HepG2 (cell line): Measurements from ENCODE around the gene RASSF8. TPM values are rescaled to one million over a fixed set of nuclear protein-coding genes. Genes with fewer than 3 reads are reported as not detected.
A peak's percentile ranks its signal among the peaks of the same experiment; 100 is the strongest.

Source experiments
- ATAC-seq: fragments of 200-7000 bp; cut with Tn5 transposase; 3 replicates; pipeline ENCODE4 v1.9.1; 2020; ENCODE audit warnings: mild to moderate bottlenecking, moderate library complexity
- BruUV-seq: library from RNA; stranded (reverse); fragments of 400-500 nt; replicated peaks from 2 replicates; lab custom pipeline; 2021; lab: Mats Ljungman, UMichigan
- CTCF ChIA-PET: fragments of 300-600 bp; formaldehyde crosslinking; extraction: SDS; loops from one replicate; lab custom pipeline; 2021; ENCODE audit warnings: low total read pairs, inconsistent platforms, low intra/inter-chr PET ratio; lab: Yijun Ruan, JAX
- POLR2A ChIA-PET: fragments of 350-600 bp; sonication (Branson Sonifier 250); formaldehyde crosslinking; loops from one replicate; lab custom pipeline; 2020; ENCODE audit warnings: antibody characterized with exemption, inconsistent platforms; lab: Yijun Ruan, JAX
- DNase-seq: peaks from one replicate; pipeline ENCODE4 v3.0.0-alpha.2; 2015; ENCODE audit warnings: low spot score
- FAIRE-seq: peaks from 3 replicates; lab custom pipeline; 2011; peaks lifted over from hg19 to GRCh38; lab: Jason Lieb, UNC
- H2AFZ ChIP-seq: one replicate; pipeline ENCODE4 v1.6.1; 2011; ENCODE audit warnings: low read length, inconsistent platforms
- H3K27ac ChIP-seq: fragments of 300-600 bp; 3 replicates; pipeline ENCODE4 v1.8.0; 2011; ENCODE audit warnings: mixed run types, mild to moderate bottlenecking, mixed read lengths, low read length, inconsistent platforms; ENCODE audit not compliant: insufficient read depth; ENCODE audit errors: extremely low read length
- H3K27me3 ChIP-seq, 2 experiments: fragments of 200-600 bp in 1 of 2; 2 replicates in 1 of 2; 3 replicates in 1 of 2; pipeline versions ENCODE4 v1.6.0 to v1.8.0; 2011; ENCODE audit warnings: low read length in 2 of 2, mild to moderate bottlenecking in 2 of 2, moderate library complexity in 2 of 2, inconsistent platforms in 1 of 2; ENCODE audit not compliant: insufficient read depth in 2 of 2, control insufficient read depth in 1 of 2
- H3K36me3 ChIP-seq, 2 experiments: fragments of 200-600 bp in 1 of 2; replicated peaks in 1 of 2; 2 replicates in 1 of 2; 3 replicates in 1 of 2; pipeline versions ENCODE4 v1.5.1 to v1.8.0; 2011; ENCODE audit warnings: low read length in 2 of 2, inconsistent platforms in 1 of 2; ENCODE audit not compliant: insufficient read depth in 2 of 2, control insufficient read depth in 1 of 2
- H3K4me1 ChIP-seq: 2 replicates; pipeline ENCODE4 v1.5.1; 2012; ENCODE audit warnings: low read length, inconsistent platforms; ENCODE audit not compliant: insufficient read depth
- H3K4me2 ChIP-seq: 2 replicates; pipeline ENCODE4 v1.6.0; 2011; ENCODE audit warnings: low read depth, low read length, inconsistent platforms
- H3K4me3 ChIP-seq, 3 experiments: fragments of 200-600 bp in 1 of 3; sonication (generic), shearing (Covaris generic) in 1 of 3; replicated peaks in 1 of 3; 2 replicates each; pipeline ENCODE4 v1.5.1; 2011 to 2016; ENCODE audit warnings: low read length in 3 of 3, inconsistent platforms in 2 of 3, low read depth in 2 of 3, mild to moderate bottlenecking in 2 of 3, control low read depth in 1 of 3, mixed read lengths in 1 of 3; ENCODE audit not compliant: insufficient read depth in 1 of 3
- H3K79me2 ChIP-seq: one replicate; pipeline ENCODE4 v1.6.1; 2011; ENCODE audit warnings: low read length, inconsistent platforms; ENCODE audit not compliant: insufficient read depth
- H3K9ac ChIP-seq: 2 replicates; pipeline ENCODE4 v1.6.0; 2011; ENCODE audit warnings: mild to moderate bottlenecking, low read depth, low read length, inconsistent platforms; ENCODE audit not compliant: insufficient read depth
- H3K9me3 ChIP-seq: 2 replicates; pipeline ENCODE4 v1.5.1; 2012; ENCODE audit warnings: mild to moderate bottlenecking, low read length
- H4K20me1 ChIP-seq: 2 replicates; pipeline ENCODE4 v1.6.0; 2011; ENCODE audit warnings: inconsistent platforms, mild to moderate bottlenecking, low read length, moderate library complexity; ENCODE audit not compliant: insufficient read depth
- HOXA3 ChIP-seq: sonication (generic); formaldehyde crosslinking; IDR thresholded peaks from 2 replicates; pipeline ENCODE4 v1.5.0; 2020; ENCODE audit warnings: missing genetic modification reagents
- KAT7 ChIP-seq: IDR thresholded peaks from 2 replicates; pipeline ENCODE4 v1.6.1; 2018; ENCODE audit warnings: borderline replicate concordance, missing compliant biosample characterization
- MAFF ChIP-seq: IDR thresholded peaks from 2 replicates; pipeline ENCODE4 v1.6.1; 2011; ENCODE audit warnings: low read depth, low read length, improper control_type of control experiment
- MAFK ChIP-seq, 2 experiments: IDR thresholded peaks in 1 of 2; conservative IDR thresholded peaks in 1 of 2; 2 replicates each; pipeline ENCODE4 v1.6.1; 2011; ENCODE audit warnings: improper control_type of control experiment in 2 of 2, low read length in 2 of 2
- NFATC3 ChIP-seq: sonication (generic); formaldehyde crosslinking; IDR thresholded peaks from 2 replicates; pipeline ENCODE4 v1.5.1; 2020; ENCODE audit warnings: mild to moderate bottlenecking, missing genetic modification reagents
- SRF ChIP-seq: IDR thresholded peaks from 2 replicates; pipeline ENCODE4 v1.6.1; 2011; ENCODE audit warnings: mild to moderate bottlenecking, low read depth, low read length, moderate library complexity
- THAP8 ChIP-seq: sonication (generic); formaldehyde crosslinking; IDR thresholded peaks from 2 replicates; pipeline ENCODE4 v1.5.1; 2020; ENCODE audit warnings: missing genetic modification reagents, mild to moderate bottlenecking, borderline replicate concordance
- ZNF276 ChIP-seq: sonication (generic); formaldehyde crosslinking; IDR thresholded peaks from 2 replicates; pipeline ENCODE4 v1.4.0; 2020; ENCODE audit warnings: mild to moderate bottlenecking, low read depth, missing genetic modification reagents
- WGBS: methylation state at CpG from one replicate; pipeline ENCODE4 v1.1.6; 2017; ENCODE audit warnings: low lambda C conversion rate; 5-methylcytosine and 5-hydroxymethylcytosine counted together
- in situ Hi-C: cut with HindIII; loops from 2 replicates; pipeline ENCODE4 v1.10.0; 2017; ENCODE audit warnings: low pct_unique_long_range_greater_than_20kb; ENCODE audit not compliant: extremely low pct_ligation_motif_present
- intact Hi-C: fragments of 100-400 bp; cut with micrococcal nuclease; formaldehyde crosslinking; loops from one replicate; pipeline ENCODE4 v1.10.0; 2022; ENCODE audit not compliant: unreplicated experiment
- polyA plus RNA-seq, 8 experiments: library from polyadenylated mRNA; depleted of rRNA in 3 of 8; stranded (reverse) in 7 of 8; unstranded in 1 of 8; fragments of >200 nt; fragmentation: Illumina TruSeq in 4 of 8; extraction: Trizol in 4 of 8; gene quantifications; 2 replicates each; pipeline versions ENCODE4 v1.2.1 to v1.2.3, GENCODE V29; 2011 to 2016; ENCODE audit warnings: low read depth in 4 of 8, missing spikeins in 1 of 8, mixed read lengths in 1 of 8; ENCODE audit not compliant: insufficient read depth in 1 of 8
- total RNA-seq, 5 experiments: library from RNA; depleted of rRNA; stranded (reverse); fragments of >200 nt; fragmentation: Illumina TruSeq; extraction: Trizol; gene quantifications; 2 replicates each; pipeline ENCODE4 v1.2.3, GENCODE V29; 2016; ENCODE audit warnings: low read depth in 1 of 5

RASSF8 gene
- total and polyA plus RNA-seq, 2 of the 13 experiments (the other 11 are each of a cell fraction or from before 2014, with no cell fraction given), result 0.82 to 9.2 TPM

GRCh38 chr12:25990495-25990894 lies 32.0 kb downstream of the RASSF8 start:
- H3K79me2 ChIP-seq, result no peaks in the 10 kb centered on the region
- no peak for FAIRE-seq
- H3K36me3 ChIP-seq, result no peaks in the 10 kb centered on the region
- no TSS peak for BruUV-seq
- no peak overlapping the region for H3K27ac ChIP-seq
- H2AFZ ChIP-seq, result no peak overlapping the region
- H3K9ac ChIP-seq, result no peak overlapping the region
- no peak overlapping the region for H3K4me2 ChIP-seq
- in situ Hi-C loops, result no loop called here
- no peaks in the 10 kb centered on the region for H4K20me1 ChIP-seq
- no peak for ATAC-seq
- no peak overlapping the region for H3K4me3 ChIP-seq
- intact Hi-C loops, result no loop called here
- TF ChIP-seq ZNF276 (CRISPR knock-in tag), result no peak
- peak; percentile 54; the same call in 1 of the 2 replicates for TF ChIP-seq MAFF
- no peak for TF ChIP-seq THAP8 (CRISPR knock-in tag)
- TF ChIP-seq NFATC3 (CRISPR knock-in tag), result no peak
- no peak for TF ChIP-seq HOXA3
- TF ChIP-seq MAFK (conservative IDR thresholded peaks at IDR 0.05 in 1 of 2, IDR thresholded peaks at IDR 0.05 in 1 of 2; ENCODE audit: low read length in 2 of 2), result peak; percentile 42 to 63
- TF ChIP-seq KAT7, result no peak
- no peak for TF ChIP-seq SRF
- no peak for DNase-seq
- WGBS, result 48% methylated on average over 2 of the region's 2 CpGs
- POLR2A ChIA-PET, result no interaction called here
- H3K9me3 ChIP-seq, result no peaks in the 10 kb centered on the region
- no peaks in the 10 kb centered on the region for H3K27me3 ChIP-seq
- CTCF ChIA-PET, result no interaction called here
- no peaks in the 10 kb centered on the region for H3K4me1 ChIP-seq
